Neural cell (in vitro differentiated cells): Measurements from ENCODE around the gene AKAP9. TPM values are rescaled to one million over a fixed set of nuclear protein-coding genes. Genes with fewer than 3 reads are reported as not detected.

ENCODE experiments used
- H2AFZ ChIP-seq: fragments of 200-600, 300-800 bp; sonication (generic), shearing (Covaris generic); 2 replicates; pipeline ENCODE4 v1.6.0; 2014; ENCODE audit warnings: low read depth, mild to moderate bottlenecking, antibody characterized with exemption, low read length, moderate library complexity
- H3F3A ChIP-seq: fragments of 200-600 bp; shearing (Covaris generic); 2 replicates; pipeline ENCODE4 v1.6.1; 2016; ENCODE audit warnings: mild to moderate bottlenecking, moderate library complexity, mixed read lengths, antibody characterized with exemption, low read length; ENCODE audit not compliant: insufficient read depth, poor library complexity, severe bottlenecking
- H3K27ac ChIP-seq: fragments of 200-600, 300-800 bp; sonication (generic), shearing (Covaris generic); 2 replicates; pipeline ENCODE4 v1.5.1; 2014; ENCODE audit warnings: mild to moderate bottlenecking, low read length, moderate library complexity
- H3K27me3 ChIP-seq: fragments of 300-800, 200-600 bp; sonication (generic), shearing (Covaris generic); 2 replicates; pipeline ENCODE4 v1.6.0; 2014; ENCODE audit warnings: mild to moderate bottlenecking, low read depth, low read length, moderate library complexity; ENCODE audit not compliant: insufficient read depth
- H3K36me3 ChIP-seq: fragments of 300-800, 200-600 bp; sonication (generic), shearing (Covaris generic); 2 replicates; pipeline ENCODE4 v1.5.1; 2014; ENCODE audit warnings: mild to moderate bottlenecking, antibody characterized with exemption, low read length, moderate library complexity; ENCODE audit not compliant: insufficient read depth
- H3K4me2 ChIP-seq: fragments of 300-800, 200-600 bp; sonication (generic), shearing (Covaris generic); 2 replicates; pipeline ENCODE4 v1.6.0; 2014; ENCODE audit warnings: mild to moderate bottlenecking, low read length
- H3K4me3 ChIP-seq: fragments of 300-800, 200-600 bp; sonication (generic), shearing (Covaris generic); 2 replicates; pipeline ENCODE4 v1.5.1; 2014; ENCODE audit warnings: mild to moderate bottlenecking, low read length, moderate library complexity
- H3K79me2 ChIP-seq: fragments of 200-600 bp; shearing (Covaris generic); replicated peaks from 2 replicates; pipeline ENCODE4 v1.6.0; 2014; ENCODE audit warnings: mild to moderate bottlenecking, low read length, moderate library complexity; ENCODE audit not compliant: insufficient read depth
- H3K9ac ChIP-seq: fragments of 300-800, 200-600 bp; sonication (generic), shearing (Covaris generic); 2 replicates; pipeline ENCODE4 v1.6.1; 2016; ENCODE audit warnings: mild to moderate bottlenecking, low read length, mixed read lengths
- H3K9me2 ChIP-seq: fragments of 200-600 bp; shearing (Covaris generic); 2 replicates; pipeline ENCODE4 v1.6.1; 2016; ENCODE audit warnings: mild to moderate bottlenecking, low read length, mixed read lengths; ENCODE audit not compliant: insufficient read depth
- H3K9me3 ChIP-seq: fragments of 200-600, 300-800 bp; sonication (generic), shearing (Covaris generic); 2 replicates; pipeline ENCODE4 v1.6.1; 2016; ENCODE audit warnings: mild to moderate bottlenecking, mixed run types, low read length, moderate library complexity, mixed read lengths
- H4K20me1 ChIP-seq: fragments of 200-600 bp; shearing (Covaris generic); 2 replicates; pipeline ENCODE4 v1.6.1; 2016; ENCODE audit warnings: mild to moderate bottlenecking, mixed run types; ENCODE audit not compliant: insufficient read depth
- EP300 ChIP-seq: fragments of 450-650 bp; conservative IDR thresholded peaks from 2 replicates; pipeline ENCODE4 v1.6.1; 2014; ENCODE audit warnings: antibody characterized with exemption, mild to moderate bottlenecking, moderate library complexity; ENCODE audit not compliant: poor library complexity, severe bottlenecking
- EZH2 ChIP-seq: fragments of 200-600, 300-800 bp; shearing (Covaris generic), sonication (generic); IDR thresholded peaks from 2 replicates; pipeline ENCODE4 v1.6.1; 2014; ENCODE audit warnings: antibody characterized with exemption, low read length, borderline replicate concordance, mild to moderate bottlenecking; ENCODE audit not compliant: insufficient read depth, poor library complexity, severe bottlenecking
- MXI1 ChIP-seq: fragments of 450-650 bp; conservative IDR thresholded peaks from 2 replicates; pipeline ENCODE4 v1.6.1; 2014; ENCODE audit warnings: antibody characterized with exemption, mild to moderate bottlenecking; ENCODE audit not compliant: poor library complexity, severe bottlenecking
- POLR2AphosphoS5 ChIP-seq: IDR thresholded peaks from 2 replicates; pipeline ENCODE4 v1.6.1; 2012
- RAD21 ChIP-seq: fragments of 450-650 bp; conservative IDR thresholded peaks from 2 replicates; pipeline ENCODE4 v1.6.1; 2014; ENCODE audit warnings: antibody characterized with exemption, mild to moderate bottlenecking, moderate library complexity
- SMC3 ChIP-seq: fragments of 450-650 bp; conservative IDR thresholded peaks from 2 replicates; pipeline ENCODE4 v1.6.1; 2014; ENCODE audit warnings: antibody characterized with exemption, mild to moderate bottlenecking, moderate library complexity; ENCODE audit not compliant: poor library complexity
- TAF1 ChIP-seq: IDR thresholded peaks from 2 replicates; pipeline ENCODE4 v1.6.1; 2012; ENCODE audit warnings: low read depth
- polyA plus RNA-seq: library from polyadenylated mRNA; depleted of rRNA; stranded (reverse); fragments of >200 nt; gene quantifications from 2 replicates; pipeline ENCODE4 v1.2.3, GENCODE V29; 2014
- TF ChIP-seq, protein P1 (sequence below): fragments of 450-650 bp; IDR thresholded peaks from 2 replicates; pipeline ENCODE4 v1.5.1; 2014; ENCODE audit warnings: antibody characterized with exemption, mild to moderate bottlenecking, moderate library complexity; ENCODE audit not compliant: poor library complexity, severe bottlenecking
- TF ChIP-seq, protein P2 (sequence below): IDR thresholded peaks from 2 replicates; pipeline ENCODE4 v1.6.1; 2012; ENCODE audit warnings: borderline replicate concordance

Gene AKAP9
- polyA plus RNA-seq, 1 donor from 2014 or later: 120 TPM

DNA sequence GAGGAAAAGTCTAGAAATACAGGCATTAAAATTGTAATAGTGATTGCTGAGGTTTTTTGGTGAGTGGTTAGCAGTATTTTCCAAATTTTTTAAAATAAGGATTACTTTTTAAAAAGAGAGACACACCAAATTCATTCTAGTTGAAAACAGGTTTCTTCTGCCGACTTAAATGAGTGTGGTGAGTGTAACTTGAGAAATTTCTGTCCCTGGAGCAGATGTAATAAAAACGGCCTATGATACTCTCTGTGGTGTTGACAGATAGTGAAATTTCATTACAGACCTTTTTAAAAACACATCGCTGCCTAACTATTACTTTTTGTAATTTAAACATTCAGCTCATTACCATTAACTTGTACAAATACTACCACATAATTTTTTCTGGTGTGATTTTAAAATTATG, 103.5 kb downstream of the AKAP9 start:
- no peaks in the 10 kb centered on the region for H3K79me2 ChIP-seq
- H3K27ac ChIP-seq: no peak overlapping the region
- no peaks in the 10 kb centered on the region for H3K27me3 ChIP-seq
- peaks cover 20% of the 10 kb centered on the region for H3K36me3 ChIP-seq
- H4K20me1 ChIP-seq: no peaks in the 10 kb centered on the region
- no peaks in the 10 kb centered on the region for H3F3A ChIP-seq
- no peaks in the 10 kb centered on the region for H3K9me2 ChIP-seq
- H3K4me2 ChIP-seq: no peak overlapping the region
- H3K4me3 ChIP-seq: no peak overlapping the region
- no peak overlapping the region for H2AFZ ChIP-seq
- no peaks in the 10 kb centered on the region for H3K9me3 ChIP-seq
- H3K9ac ChIP-seq: no peak overlapping the region
- TF ChIP-seq MXI1 (no peak), SMC3 (no peak), RAD21 (no peak), TAF1 (no peak), EP300 (no peak), POLR2AphosphoS5 (no peak), EZH2 (no peak)
- TF ChIP-seq, protein P1, sequence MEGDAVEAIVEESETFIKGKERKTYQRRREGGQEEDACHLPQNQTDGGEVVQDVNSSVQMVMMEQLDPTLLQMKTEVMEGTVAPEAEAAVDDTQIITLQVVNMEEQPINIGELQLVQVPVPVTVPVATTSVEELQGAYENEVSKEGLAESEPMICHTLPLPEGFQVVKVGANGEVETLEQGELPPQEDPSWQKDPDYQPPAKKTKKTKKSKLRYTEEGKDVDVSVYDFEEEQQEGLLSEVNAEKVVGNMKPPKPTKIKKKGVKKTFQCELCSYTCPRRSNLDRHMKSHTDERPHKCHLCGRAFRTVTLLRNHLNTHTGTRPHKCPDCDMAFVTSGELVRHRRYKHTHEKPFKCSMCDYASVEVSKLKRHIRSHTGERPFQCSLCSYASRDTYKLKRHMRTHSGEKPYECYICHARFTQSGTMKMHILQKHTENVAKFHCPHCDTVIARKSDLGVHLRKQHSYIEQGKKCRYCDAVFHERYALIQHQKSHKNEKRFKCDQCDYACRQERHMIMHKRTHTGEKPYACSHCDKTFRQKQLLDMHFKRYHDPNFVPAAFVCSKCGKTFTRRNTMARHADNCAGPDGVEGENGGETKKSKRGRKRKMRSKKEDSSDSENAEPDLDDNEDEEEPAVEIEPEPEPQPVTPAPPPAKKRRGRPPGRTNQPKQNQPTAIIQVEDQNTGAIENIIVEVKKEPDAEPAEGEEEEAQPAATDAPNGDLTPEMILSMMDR: no peak
- TF ChIP-seq, protein P2, sequence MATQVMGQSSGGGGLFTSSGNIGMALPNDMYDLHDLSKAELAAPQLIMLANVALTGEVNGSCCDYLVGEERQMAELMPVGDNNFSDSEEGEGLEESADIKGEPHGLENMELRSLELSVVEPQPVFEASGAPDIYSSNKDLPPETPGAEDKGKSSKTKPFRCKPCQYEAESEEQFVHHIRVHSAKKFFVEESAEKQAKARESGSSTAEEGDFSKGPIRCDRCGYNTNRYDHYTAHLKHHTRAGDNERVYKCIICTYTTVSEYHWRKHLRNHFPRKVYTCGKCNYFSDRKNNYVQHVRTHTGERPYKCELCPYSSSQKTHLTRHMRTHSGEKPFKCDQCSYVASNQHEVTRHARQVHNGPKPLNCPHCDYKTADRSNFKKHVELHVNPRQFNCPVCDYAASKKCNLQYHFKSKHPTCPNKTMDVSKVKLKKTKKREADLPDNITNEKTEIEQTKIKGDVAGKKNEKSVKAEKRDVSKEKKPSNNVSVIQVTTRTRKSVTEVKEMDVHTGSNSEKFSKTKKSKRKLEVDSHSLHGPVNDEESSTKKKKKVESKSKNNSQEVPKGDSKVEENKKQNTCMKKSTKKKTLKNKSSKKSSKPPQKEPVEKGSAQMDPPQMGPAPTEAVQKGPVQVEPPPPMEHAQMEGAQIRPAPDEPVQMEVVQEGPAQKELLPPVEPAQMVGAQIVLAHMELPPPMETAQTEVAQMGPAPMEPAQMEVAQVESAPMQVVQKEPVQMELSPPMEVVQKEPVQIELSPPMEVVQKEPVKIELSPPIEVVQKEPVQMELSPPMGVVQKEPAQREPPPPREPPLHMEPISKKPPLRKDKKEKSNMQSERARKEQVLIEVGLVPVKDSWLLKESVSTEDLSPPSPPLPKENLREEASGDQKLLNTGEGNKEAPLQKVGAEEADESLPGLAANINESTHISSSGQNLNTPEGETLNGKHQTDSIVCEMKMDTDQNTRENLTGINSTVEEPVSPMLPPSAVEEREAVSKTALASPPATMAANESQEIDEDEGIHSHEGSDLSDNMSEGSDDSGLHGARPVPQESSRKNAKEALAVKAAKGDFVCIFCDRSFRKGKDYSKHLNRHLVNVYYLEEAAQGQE: no peak

DNA sequence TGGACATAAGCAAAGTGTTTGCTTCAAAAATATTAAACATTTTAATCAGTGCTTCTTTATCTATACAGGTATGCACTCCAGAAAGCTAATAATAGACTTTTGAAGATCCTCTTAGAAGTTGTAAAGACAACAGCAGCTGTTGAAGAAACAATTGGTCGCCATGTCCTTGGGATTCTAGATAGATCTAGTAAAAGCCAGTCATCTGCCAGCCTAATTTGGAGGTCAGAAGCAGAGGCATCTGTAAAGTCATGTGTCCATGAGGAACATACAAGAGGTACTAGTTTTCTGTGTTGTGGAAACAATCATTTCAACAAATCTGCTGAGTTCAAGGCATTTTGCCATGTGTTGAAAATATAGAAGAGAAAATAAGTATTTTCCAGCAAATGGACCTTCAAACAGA, 104.3 kb downstream of the AKAP9 start:
- Histone ChIP-seq H3K9me2 (no peaks in the 10 kb centered on the region), H4K20me1 (no peaks in the 10 kb centered on the region), H3K27ac (no peak overlapping the region), H3K36me3 (peaks cover 20% of the 10 kb centered on the region), H3F3A (no peaks in the 10 kb centered on the region), H3K9ac (no peak overlapping the region), H3K4me3 (no peak overlapping the region), H2AFZ (no peak overlapping the region), H3K27me3 (no peaks in the 10 kb centered on the region), H3K79me2 (no peaks in the 10 kb centered on the region), H3K9me3 (no peaks in the 10 kb centered on the region), H3K4me2 (no peak overlapping the region)
- TF ChIP-seq RAD21 (no peak), MXI1 (no peak), TAF1 (no peak), POLR2AphosphoS5 (no peak), EZH2 (no peak), EP300 (no peak), SMC3 (no peak)
- TF ChIP-seq, protein P2: no peak
- TF ChIP-seq, protein P1: no peak
